Ishikawa (cell line): Measurements from ENCODE around the gene BSPH1.

Experiments
- CEBPB ChIP-seq: IDR thresholded peaks from 2 replicates; pipeline ENCODE4 v1.6.1; 2012
- CREB1 ChIP-seq: IDR thresholded peaks from 2 replicates; pipeline ENCODE4 v1.6.1; 2012; ENCODE audit warnings: low read depth
- EGR1 ChIP-seq: IDR thresholded peaks from 2 replicates; pipeline ENCODE4 v1.6.1; 2012
- EP300 ChIP-seq: IDR thresholded peaks from 2 replicates; pipeline ENCODE4 v1.6.1; 2012; ENCODE audit warnings: borderline replicate concordance
- FOXM1 ChIP-seq: IDR thresholded peaks from 2 replicates; pipeline ENCODE4 v1.6.1; 2012; ENCODE audit warnings: low read depth, borderline replicate concordance
- MAX ChIP-seq: IDR thresholded peaks from 2 replicates; pipeline ENCODE4 v1.6.1; 2012
- NFIC ChIP-seq: IDR thresholded peaks from 2 replicates; pipeline ENCODE4 v1.6.1; 2012
- RAD21 ChIP-seq: IDR thresholded peaks from 2 replicates; pipeline ENCODE4 v1.6.1; 2012; ENCODE audit warnings: low read depth
- REST ChIP-seq: IDR thresholded peaks from 2 replicates; pipeline ENCODE4 v1.6.1; 2012; ENCODE audit warnings: low read depth, mild to moderate bottlenecking
- TAF1 ChIP-seq: IDR thresholded peaks from 2 replicates; pipeline ENCODE4 v1.6.1; 2012; ENCODE audit warnings: low read depth, mild to moderate bottlenecking
- TCF12 ChIP-seq: IDR thresholded peaks from 2 replicates; pipeline ENCODE4 v1.6.1; 2012; ENCODE audit warnings: low read depth
- TEAD4 ChIP-seq: IDR thresholded peaks from 2 replicates; pipeline ENCODE4 v1.6.1; 2012
- USF1 ChIP-seq: IDR thresholded peaks from 2 replicates; pipeline ENCODE4 v1.6.1; 2012
- YY1 ChIP-seq: IDR thresholded peaks from 2 replicates; pipeline ENCODE4 v1.6.1; 2012; ENCODE audit warnings: low read depth
- ZBTB7A ChIP-seq: IDR thresholded peaks from 2 replicates; pipeline ENCODE4 v1.6.1; 2012; ENCODE audit warnings: low read depth

The BSPH1 gene

GRCh38 chr19:48029431-48029830 is 37.5 kb upstream of the BSPH1 start:
- no peak for TF ChIP-seq TAF1
- no peak for TF ChIP-seq REST
- no peak for TF ChIP-seq RAD21
- TF ChIP-seq EGR1: no peak
- no peak for TF ChIP-seq YY1
- no peak for TF ChIP-seq NFIC
- no peak for TF ChIP-seq CEBPB
- no peak for TF ChIP-seq TCF12

- no peak for TF ChIP-seq YY1
- TF ChIP-seq REST: no peak
- TF ChIP-seq EP300: no peak
- no peak for TF ChIP-seq NFIC
- TF ChIP-seq TEAD4: no peak
- TF ChIP-seq TAF1: no peak
- TF ChIP-seq CREB1: no peak
- no peak for TF ChIP-seq TCF12
- TF ChIP-seq EGR1: no peak
- no peak for TF ChIP-seq ZBTB7A
Observed at GRCh38 chr19:48025480-48025879, 33.5 kb upstream of the BSPH1 start.

- TF ChIP-seq MAX (no peak), FOXM1 (no peak), TCF12 (no peak), RAD21 (no peak), CEBPB (no peak), NFIC (no peak), ZBTB7A (no peak), EP300 (no peak), YY1 (no peak), CREB1 (no peak)
Observed at GRCh38 chr19:48023518-48023917, 31.5 kb upstream of the BSPH1 start.

- TF ChIP-seq FOXM1: no peak
- TF ChIP-seq NFIC: no peak
- no peak for TF ChIP-seq RAD21
- no peak for TF ChIP-seq YY1
- TF ChIP-seq TAF1: no peak
- TF ChIP-seq TEAD4: no peak
- TF ChIP-seq MAX: no peak
- TF ChIP-seq EP300: no peak
- TF ChIP-seq TCF12: no peak
- no peak for TF ChIP-seq ZBTB7A
- no peak for TF ChIP-seq REST
Observed at GRCh38 chr19:48023011-48023410, 31.0 kb upstream of the BSPH1 start.

GRCh38 chr19:48020686-48021085 is 28.7 kb upstream of the BSPH1 start:
- TF ChIP-seq RAD21 (no peak), CEBPB (no peak), NFIC (no peak), EGR1 (no peak), CREB1 (no peak), USF1 (no peak), ZBTB7A (no peak), TCF12 (no peak), EP300 (no peak), TAF1 (no peak), YY1 (no peak), FOXM1 (no peak), MAX (no peak), TEAD4 (no peak), REST (no peak)
